Muscle of leg (tissue), 11 donors: ENCODE measurements around the gene KREMEN2. TPM values are rescaled to one million over a fixed set of nuclear protein-coding genes. Genes with fewer than 3 reads are reported as not detected.
"Not testable (repeated sequence)": the region's sequence is repeated elsewhere in the genome, so short reads cannot be mapped to it uniquely, and the experiment has no call there.

ENCODE experiments used
- DNase-seq: peaks from one replicate; pipeline ENCODE4 v3.0.0; 2013
- H3K27ac ChIP-seq: one replicate; pipeline ENCODE4 v1.5.1; 2013; ENCODE audit warnings: mild to moderate bottlenecking, low read length, control low read depth
- H3K27me3 ChIP-seq: one replicate; pipeline ENCODE4 v1.6.1; 2013; ENCODE audit warnings: low read length; ENCODE audit not compliant: control insufficient read depth, insufficient read depth
- H3K36me3 ChIP-seq: one replicate; pipeline ENCODE4 v1.6.1; 2013; ENCODE audit warnings: low read length; ENCODE audit not compliant: control insufficient read depth, insufficient read depth
- H3K4me1 ChIP-seq: one replicate; pipeline ENCODE4 v1.6.1; 2013; ENCODE audit warnings: low read length; ENCODE audit not compliant: control insufficient read depth, insufficient read depth
- H3K4me3 ChIP-seq: one replicate; pipeline ENCODE4 v1.5.1; 2013; ENCODE audit warnings: low read length, control low read depth
- H3K9me3 ChIP-seq: replicated peaks from 2 replicates; pipeline ENCODE4 v1.6.1; 2013; ENCODE audit warnings: low read depth, low read length; ENCODE audit not compliant: control insufficient read depth
- WGBS: methylation state at CpG from one replicate; pipeline ENCODE4 v1.1.5; 2013; ENCODE audit warnings: missing lambda C conversion rate; ENCODE audit not compliant: insufficient coverage; 5-methylcytosine and 5-hydroxymethylcytosine counted together
- polyA plus RNA-seq, 8 donors: library from polyadenylated mRNA; unstranded; fragments of 120-200 nt; gene quantifications; one replicate each; pipeline versions ENCODE4 v1.2.1 to v1.2.3, GENCODE V29; 2013; ENCODE audit warnings: inconsistent platforms in 1 of 8, low replicate concordance in 1 of 8; ENCODE audit not compliant: insufficient read length in 8 of 8, insufficient read depth in 1 of 8
- total RNA-seq: library from RNA; stranded (reverse); fragments of 120-200 nt; gene quantifications from one replicate; pipeline ENCODE4 v1.2.4, GENCODE V29; 2013

Gene KREMEN2
- total and polyA plus RNA-seq, 9 donors, result 3.5 to 22.0 (median 8.7) TPM

- Histone ChIP-seq H3K27me3 (no peaks in the 10 kb centered on the region), H3K36me3 (peaks cover 27% of the 10 kb centered on the region), H3K4me3 (no peak overlapping the region), H3K27ac (no peak overlapping the region), H3K9me3 (no peaks in the 10 kb centered on the region), H3K4me1 (peaks cover 18% of the 10 kb centered on the region)
- DNase-seq, result peak; percentile 89
- 14% methylated on average over 13 of the region's 19 CpGs for WGBS
Observed at GRCh38 chr16:2927010-2927646, 36.9 kb upstream of the KREMEN2 start.

GRCh38 chr16:2928151-2928550, 35.9 kb upstream of the KREMEN2 start:
- H3K27me3 ChIP-seq, DNase-seq, H3K9me3 ChIP-seq, H3K27ac ChIP-seq, H3K4me3 ChIP-seq: not testable (repeated sequence)
- WGBS, result no CpG with 5 or more reads among the region's 4 CpGs
- peaks cover 18% of the 10 kb centered on the region for H3K4me1 ChIP-seq
- H3K36me3 ChIP-seq, result peaks cover 28% of the 10 kb centered on the region

- Histone ChIP-seq H3K9me3 (no peaks in the 10 kb centered on the region), H3K4me3 (no peak overlapping the region), H3K27me3 (no peaks in the 10 kb centered on the region), H3K36me3 (peaks cover 33% of the 10 kb centered on the region), H3K27ac (no peak overlapping the region), H3K4me1 (peaks cover 18% of the 10 kb centered on the region)
- 93% methylated on average over 6 of the region's 11 CpGs for WGBS
- no peak for DNase-seq
Observed at GRCh38 chr16:2928796-2929195, 35.3 kb upstream of the KREMEN2 start.

- 84% methylated on average over 14 of the region's 14 CpGs for WGBS
Observed at GRCh38 chr16:2929693-2930092, 34.4 kb upstream of the KREMEN2 start.

DNA sequence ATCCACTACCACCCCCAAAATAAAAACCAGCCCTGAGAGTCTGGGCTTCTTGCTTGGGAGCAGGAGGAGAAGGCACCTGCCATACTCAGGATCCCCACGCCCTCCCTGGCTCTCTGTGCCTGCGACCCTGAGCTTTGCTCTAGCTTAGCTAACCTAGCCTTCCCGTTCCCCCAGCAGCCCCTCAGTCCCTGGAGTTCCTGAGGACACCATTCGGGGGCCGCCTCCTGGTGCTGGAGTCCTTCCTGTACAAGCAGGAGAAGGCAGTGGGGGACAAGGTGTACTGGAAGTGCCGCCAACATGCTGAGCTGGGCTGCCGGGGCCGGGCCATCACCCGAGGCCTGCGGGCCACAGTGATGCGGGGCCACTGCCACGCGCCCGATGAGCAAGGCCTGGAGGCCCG, 33.8 kb upstream of the KREMEN2 start:
- Histone ChIP-seq H3K9me3 (no peaks in the 10 kb centered on the region), H3K36me3 (peaks cover 44% of the 10 kb centered on the region)
- WGBS, result 96% methylated on average over 11 of the region's 15 CpGs

More at GRCh38 chr16:2929693-2930092, 34.4 kb upstream of the KREMEN2 start:
- no peak overlapping the region for H3K27ac ChIP-seq
- H3K4me3 ChIP-seq, result no peak overlapping the region
- no peak for DNase-seq
- H3K27me3 ChIP-seq, result no peaks in the 10 kb centered on the region
- peaks cover 42% of the 10 kb centered on the region for H3K36me3 ChIP-seq
- peaks cover 13% of the 10 kb centered on the region for H3K4me1 ChIP-seq
- H3K9me3 ChIP-seq, result no peaks in the 10 kb centered on the region

DNA sequence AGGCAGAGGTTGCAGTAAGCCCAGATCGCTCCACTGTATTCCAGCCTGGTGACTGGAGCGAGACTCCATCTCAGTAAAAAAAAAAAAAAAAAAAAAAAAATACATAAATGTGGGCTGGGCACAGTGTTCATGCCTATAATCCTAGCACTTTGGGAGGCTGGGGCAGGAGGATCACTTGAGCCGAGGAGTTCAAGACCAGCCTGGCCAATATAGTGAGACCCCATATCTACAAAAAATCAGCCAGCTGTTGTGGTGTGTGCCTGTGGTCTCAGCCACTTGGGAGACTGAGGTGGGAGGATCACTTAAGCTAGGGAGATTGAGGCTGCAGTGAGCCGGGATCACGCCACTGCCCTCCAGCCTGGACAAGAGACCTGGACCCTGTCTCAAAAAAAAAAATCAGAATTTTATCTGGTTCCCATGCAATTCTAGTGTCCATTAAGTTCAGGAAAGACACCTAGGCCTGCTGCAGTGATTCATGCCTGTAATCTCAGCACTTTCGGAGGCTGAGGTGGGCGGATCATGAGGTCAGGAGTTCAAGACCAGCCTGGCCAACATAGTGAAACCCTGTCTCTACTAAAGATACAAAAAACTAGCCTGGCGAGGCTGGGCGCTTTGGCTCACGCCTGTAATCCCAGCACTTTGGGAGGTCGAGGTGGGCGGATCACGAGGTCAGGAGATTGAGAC, 32.7 kb upstream of the KREMEN2 start:
- not testable (repeated sequence) for H3K9me3 ChIP-seq, H3K27me3 ChIP-seq, DNase-seq, H3K4me1 ChIP-seq, H3K27ac ChIP-seq, H3K4me3 ChIP-seq
- 88% methylated on average over 7 of the region's 13 CpGs for WGBS
- peaks cover 49% of the 10 kb centered on the region for H3K36me3 ChIP-seq

More for the DNA sequence above, 33.8 kb upstream of the KREMEN2 start:
- H3K27me3 ChIP-seq, result no peaks in the 10 kb centered on the region
- peaks cover 7% of the 10 kb centered on the region for H3K4me1 ChIP-seq
- no peak overlapping the region for H3K27ac ChIP-seq
- no peak for DNase-seq
- H3K4me3 ChIP-seq, result no peak overlapping the region

GRCh38 chr16:2933136-2933535, 30.9 kb upstream of the KREMEN2 start:
- no peak for DNase-seq
- H3K27me3 ChIP-seq, result no peaks in the 10 kb centered on the region
- H3K9me3 ChIP-seq, result no peaks in the 10 kb centered on the region
- H3K36me3 ChIP-seq, result peaks cover 65% of the 10 kb centered on the region
- 94% methylated on average over 30 of the region's 30 CpGs for WGBS
- no peaks in the 10 kb centered on the region for H3K4me1 ChIP-seq
- no peak overlapping the region for H3K27ac ChIP-seq
- H3K4me3 ChIP-seq, result no peak overlapping the region

- DNase-seq, result no peak
- Histone ChIP-seq H3K9me3 (no peaks in the 10 kb centered on the region), H3K27me3 (no peaks in the 10 kb centered on the region), H3K36me3 (peaks cover 68% of the 10 kb centered on the region), H3K4me3 (no peak overlapping the region), H3K27ac (no peak overlapping the region), H3K4me1 (no peaks in the 10 kb centered on the region)
- 84% methylated on average over 9 of the region's 22 CpGs for WGBS
Observed at GRCh38 chr16:2933701-2934100, 30.4 kb upstream of the KREMEN2 start.

DNA sequence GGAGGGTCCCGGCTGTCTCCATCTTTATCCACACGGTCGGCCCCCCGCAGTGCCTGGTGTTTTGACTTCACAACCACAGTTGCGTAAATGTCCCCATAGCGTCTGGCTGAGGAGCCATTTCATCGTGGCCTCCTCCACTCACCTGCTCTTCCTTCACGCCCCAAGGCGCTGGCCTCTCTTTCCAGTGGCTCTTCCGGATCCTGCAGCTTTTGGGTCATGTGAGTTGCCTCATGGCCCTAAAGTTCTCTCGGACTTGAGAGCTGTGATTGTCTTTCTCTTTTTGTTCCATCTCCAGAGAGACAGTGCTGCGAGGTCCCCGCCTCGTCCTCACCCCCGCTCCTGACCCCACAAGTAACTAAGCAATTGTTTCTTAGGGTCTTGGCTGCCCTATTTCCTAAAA, 29.6 kb upstream of the KREMEN2 start:
- Histone ChIP-seq H3K4me1 (no peaks in the 10 kb centered on the region), H3K36me3 (peaks cover 65% of the 10 kb centered on the region), H3K27me3 (no peaks in the 10 kb centered on the region), H3K4me3 (no peak overlapping the region), H3K27ac (no peak overlapping the region), H3K9me3 (no peaks in the 10 kb centered on the region)
- no peak for DNase-seq
- WGBS, result 81% methylated on average over 15 of the region's 15 CpGs

DNA sequence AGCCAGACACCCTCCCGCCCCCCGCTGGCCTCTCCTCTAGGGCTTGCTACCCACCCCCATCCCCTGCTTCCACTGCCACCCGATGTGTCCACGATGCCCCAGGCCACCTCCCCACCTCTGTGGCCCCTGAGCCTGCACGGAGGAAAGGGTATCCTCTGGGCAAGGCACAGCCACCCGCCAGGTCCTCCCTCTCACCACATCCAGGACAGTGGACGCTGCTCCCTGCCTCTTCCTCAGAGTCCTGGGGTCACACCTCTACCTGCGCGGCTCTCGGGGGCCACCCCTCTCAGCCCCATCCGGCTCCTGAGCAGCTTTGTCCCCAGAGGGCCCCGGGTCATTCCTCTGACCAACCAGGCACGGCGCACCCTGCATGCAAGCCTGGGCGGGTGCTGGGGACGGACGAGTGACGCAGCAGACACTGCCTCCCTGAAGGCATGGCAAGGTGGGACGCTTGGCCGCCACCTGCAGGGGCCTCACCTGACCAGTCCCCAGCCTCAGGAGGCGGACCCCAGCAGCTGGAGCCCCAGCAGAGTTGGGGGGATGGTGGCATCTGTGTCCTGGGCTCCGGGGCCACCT, 27.6 kb upstream of the KREMEN2 start:
- Histone ChIP-seq H3K36me3 (peaks cover 58% of the 10 kb centered on the region), H3K27me3 (no peaks in the 10 kb centered on the region), H3K4me1 (no peaks in the 10 kb centered on the region), H3K27ac (no peak overlapping the region), H3K4me3 (no peak overlapping the region), H3K9me3 (no peaks in the 10 kb centered on the region)
- 90% methylated on average over 17 of the region's 22 CpGs for WGBS
- no peak for DNase-seq
